GM10266 (cell line): ENCODE results near the gene DIAPH2.

ENCODE experiments used
- DNase-seq: peaks from one replicate; pipeline ENCODE4 v3.0.0; 2012; ENCODE audit errors: extremely low spot score
- CTCF ChIP-seq: IDR thresholded peaks from 2 replicates; pipeline ENCODE4 v1.5.1; 2012; ENCODE audit warnings: mild to moderate bottlenecking, low read depth; ENCODE audit not compliant: control insufficient read depth, insufficient read depth; ENCODE audit errors: missing control alignments

Gene DIAPH2

GRCh38 chrX:97006167-97006566 is 321.5 kb downstream of the DIAPH2 start:
- TF ChIP-seq CTCF, result no peak

GRCh38 chrX:97009391-97009790 is 324.7 kb downstream of the DIAPH2 start:
- no peak for DNase-seq
- TF ChIP-seq CTCF, result no peak

More at GRCh38 chrX:97006167-97006566, 321.5 kb downstream of the DIAPH2 start:
- no peak for DNase-seq

- no peak for TF ChIP-seq CTCF
- DNase-seq, result no peak
Observed at GRCh38 chrX:97011540-97011939, 326.9 kb downstream of the DIAPH2 start.

- TF ChIP-seq CTCF, result no peak
- DNase-seq, result no peak
Observed at GRCh38 chrX:97016106-97016505, 331.5 kb downstream of the DIAPH2 start.

DNA sequence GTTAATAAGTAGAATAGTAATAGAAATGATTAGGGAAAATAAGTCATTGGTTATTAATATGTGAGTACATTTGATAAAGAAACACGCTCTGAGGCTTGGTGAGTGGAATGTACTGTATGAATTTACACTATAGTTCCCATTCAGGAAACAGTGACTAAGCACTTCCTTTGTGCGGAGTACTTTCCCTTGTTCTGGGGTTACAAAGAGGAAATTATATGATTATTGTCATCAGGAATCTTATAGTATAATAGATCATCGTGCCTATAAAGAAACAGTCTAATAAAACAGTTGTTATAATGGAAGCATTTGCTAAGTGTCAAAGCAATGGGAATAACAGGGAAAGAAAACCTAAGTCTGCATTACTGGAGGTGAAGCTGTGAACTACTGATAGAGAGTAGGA is 337.0 kb downstream of the DIAPH2 start:
- DNase-seq, result no peak
- no peak for TF ChIP-seq CTCF

DNA sequence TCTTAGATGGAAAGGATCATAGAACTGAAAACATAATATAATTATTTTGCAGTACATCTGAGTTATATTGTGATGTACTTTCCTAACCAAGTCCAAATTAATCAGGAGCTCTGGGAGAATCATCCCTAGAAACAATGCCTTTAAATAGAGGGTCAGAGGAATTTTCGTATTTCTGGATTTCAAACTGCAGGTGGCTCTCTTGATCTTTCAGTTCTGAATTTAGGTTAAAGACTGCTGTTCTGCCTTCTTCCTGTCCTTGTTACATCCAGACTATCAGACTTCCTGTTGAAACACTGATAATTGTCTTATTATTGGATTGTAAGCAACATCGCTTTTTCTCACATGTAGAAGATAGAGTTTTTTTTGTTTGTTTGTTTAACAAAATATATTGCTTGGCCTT is 341.8 kb downstream of the DIAPH2 start:
- TF ChIP-seq CTCF, result no peak
- DNase-seq, result no peak

DNA sequence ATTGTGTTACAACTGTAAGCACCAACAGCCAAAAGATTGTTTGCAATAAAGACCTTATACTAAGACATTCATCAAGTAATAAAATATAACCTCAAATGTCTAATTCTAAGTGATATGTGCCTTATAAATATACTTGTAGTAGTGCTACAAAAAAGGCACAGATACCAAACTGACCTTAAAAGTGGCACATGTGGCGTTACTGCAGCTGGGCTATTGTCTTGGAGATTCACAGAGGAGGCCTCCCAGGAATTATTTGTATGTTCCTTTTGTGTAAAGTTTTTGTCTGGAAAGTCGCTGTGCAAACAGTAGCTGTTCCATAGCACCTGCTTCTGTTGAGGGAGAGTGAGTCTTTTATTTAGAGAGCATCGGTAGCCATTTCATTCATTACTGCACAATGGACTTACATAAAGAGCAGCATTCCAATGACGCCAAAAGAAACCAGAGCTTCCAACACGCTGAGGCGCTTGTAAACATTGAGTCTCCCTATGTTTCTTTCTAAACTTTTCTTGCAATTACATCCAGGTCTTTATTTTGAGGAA is 342.8 kb downstream of the DIAPH2 start:
- TF ChIP-seq CTCF, result no peak
- no peak for DNase-seq

DNA sequence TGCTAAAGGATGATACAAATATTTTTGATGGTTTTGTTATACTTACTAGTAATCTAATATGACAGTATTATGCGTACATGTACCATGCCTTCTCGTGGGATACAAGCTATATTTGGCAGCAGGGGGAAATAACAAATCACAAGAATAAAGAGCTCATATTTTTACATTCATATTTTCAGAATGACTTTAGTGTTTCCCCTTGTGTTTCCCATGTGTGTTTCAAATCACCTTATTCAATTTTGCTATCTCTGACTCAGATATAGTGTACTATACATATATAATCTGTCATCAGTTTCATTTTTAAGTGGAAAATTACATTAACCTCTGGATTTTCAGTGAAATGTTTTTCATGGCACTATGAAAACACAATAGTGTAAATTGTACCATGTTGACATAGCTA is 345.8 kb downstream of the DIAPH2 start:
- TF ChIP-seq CTCF, result no peak
- no peak for DNase-seq
